Measurements from ENCODE around the gene EHBP1. TPM values are rescaled to one million over a fixed set of nuclear protein-coding genes. Genes with fewer than 3 reads are reported as not detected.
"Not testable (repeated sequence)": the region's sequence is repeated elsewhere in the genome, so short reads cannot be mapped to it uniquely, and the experiment has no call there.

EHBP1 gene
- total RNA-seq, 1 experiment from 2014 or later = 32.1 TPM

DNA sequence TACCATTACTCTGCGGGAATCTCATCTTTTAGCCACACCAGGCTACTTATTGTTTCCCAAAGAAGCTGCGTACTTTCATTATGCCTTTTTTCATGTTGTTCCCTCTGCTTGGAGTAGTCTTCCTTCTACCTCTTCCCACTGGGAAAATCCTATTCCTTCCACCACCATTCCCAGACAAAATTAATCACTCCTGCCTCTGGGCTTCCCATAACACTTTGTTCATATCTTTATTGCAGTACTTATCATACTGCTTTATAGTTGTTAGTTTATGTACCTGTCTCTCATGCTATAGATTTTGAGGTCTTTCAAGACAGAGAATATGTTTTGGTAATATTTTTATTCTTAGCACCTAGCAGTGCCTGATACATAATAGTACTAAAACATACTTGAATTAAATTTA lies 361.3 kb downstream of the EHBP1 start:
- no peaks in the 10 kb centered on the region for H3K4me1 ChIP-seq (ENCODE audit: insufficient read depth, low read length, poor library complexity, severe bottlenecking)
- no peak overlapping the region for H3K27ac ChIP-seq (ENCODE audit: low read depth, low read length, poor library complexity, severe bottlenecking)
- H3K9me3 ChIP-seq (ENCODE audit: low read depth, low read length, poor library complexity, severe bottlenecking) = no peaks in the 10 kb centered on the region
- ChIA-PET CTCF (no interaction called here), POLR2A (ENCODE audit: low non-redundant PET) (no interaction called here)
- no peaks in the 10 kb centered on the region for H3K36me3 ChIP-seq (ENCODE audit: insufficient read depth, low read length, poor library complexity, severe bottlenecking)
- no TSS peak for BruUV-seq (replicated peaks)
- H3K27me3 ChIP-seq (replicated peaks; ENCODE audit: insufficient read depth, low read depth, low read length, poor library complexity) = peaks cover 76% of the 10 kb centered on the region
- no peak for DNase-seq (ENCODE audit: low spot score)
- intact Hi-C loops (cut with micrococcal nuclease; ENCODE audit: unreplicated experiment) = no loop called here
- TF ChIP-seq, protein P1, sequence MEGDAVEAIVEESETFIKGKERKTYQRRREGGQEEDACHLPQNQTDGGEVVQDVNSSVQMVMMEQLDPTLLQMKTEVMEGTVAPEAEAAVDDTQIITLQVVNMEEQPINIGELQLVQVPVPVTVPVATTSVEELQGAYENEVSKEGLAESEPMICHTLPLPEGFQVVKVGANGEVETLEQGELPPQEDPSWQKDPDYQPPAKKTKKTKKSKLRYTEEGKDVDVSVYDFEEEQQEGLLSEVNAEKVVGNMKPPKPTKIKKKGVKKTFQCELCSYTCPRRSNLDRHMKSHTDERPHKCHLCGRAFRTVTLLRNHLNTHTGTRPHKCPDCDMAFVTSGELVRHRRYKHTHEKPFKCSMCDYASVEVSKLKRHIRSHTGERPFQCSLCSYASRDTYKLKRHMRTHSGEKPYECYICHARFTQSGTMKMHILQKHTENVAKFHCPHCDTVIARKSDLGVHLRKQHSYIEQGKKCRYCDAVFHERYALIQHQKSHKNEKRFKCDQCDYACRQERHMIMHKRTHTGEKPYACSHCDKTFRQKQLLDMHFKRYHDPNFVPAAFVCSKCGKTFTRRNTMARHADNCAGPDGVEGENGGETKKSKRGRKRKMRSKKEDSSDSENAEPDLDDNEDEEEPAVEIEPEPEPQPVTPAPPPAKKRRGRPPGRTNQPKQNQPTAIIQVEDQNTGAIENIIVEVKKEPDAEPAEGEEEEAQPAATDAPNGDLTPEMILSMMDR (conservative IDR thresholded peaks at IDR 0.05; ENCODE audit: low read depth, low read length) = no peak
- no peak for TF ChIP-seq EZH2 (IDR thresholded peaks at IDR 0.05; ENCODE audit: borderline replicate concordance, low read depth, low read length, poor library complexity, severe bottlenecking)
- H3K4me3 ChIP-seq (ENCODE audit: low read depth, low read length, poor library complexity, severe bottlenecking) = no peak overlapping the region

DNA sequence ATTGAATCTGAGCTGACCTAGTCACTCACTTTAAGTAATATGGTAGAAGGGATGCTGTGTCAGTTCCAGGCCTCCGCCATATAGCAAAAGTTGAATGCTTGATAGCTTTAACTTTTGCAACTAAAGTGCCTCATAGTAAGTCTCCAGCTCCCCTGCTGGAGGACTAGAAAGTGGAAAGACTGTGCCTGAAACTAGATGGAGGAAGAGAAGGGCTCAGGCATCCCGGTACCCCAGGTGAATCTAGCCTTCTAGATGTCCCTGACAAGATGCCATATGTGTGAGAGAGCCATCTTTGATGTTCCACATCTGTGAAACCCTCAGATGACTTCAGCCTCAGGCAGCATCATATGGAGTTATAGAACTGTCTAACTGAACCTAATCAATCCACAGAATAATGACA lies 366.2 kb downstream of the EHBP1 start:
- no TSS peak for BruUV-seq (replicated peaks)
- Histone ChIP-seq H3K9me3 (ENCODE audit: low read depth, low read length, poor library complexity, severe bottlenecking) (no peaks in the 10 kb centered on the region), H3K4me3 (ENCODE audit: low read depth, low read length, poor library complexity, severe bottlenecking) (no peak overlapping the region), H3K27ac (ENCODE audit: low read depth, low read length, poor library complexity, severe bottlenecking) (no peak overlapping the region), H3K4me1 (ENCODE audit: insufficient read depth, low read length, poor library complexity, severe bottlenecking) (no peaks in the 10 kb centered on the region), H3K27me3 (replicated peaks; ENCODE audit: insufficient read depth, low read depth, low read length, poor library complexity) (peaks cover 28% of the 10 kb centered on the region), H3K36me3 (ENCODE audit: insufficient read depth, low read length, poor library complexity, severe bottlenecking) (no peaks in the 10 kb centered on the region)
- ChIA-PET CTCF (no interaction called here), POLR2A (ENCODE audit: low non-redundant PET) (no interaction called here)
- TF ChIP-seq EZH2 (IDR thresholded peaks at IDR 0.05; ENCODE audit: borderline replicate concordance, low read depth, low read length, poor library complexity, severe bottlenecking) = no peak
- TF ChIP-seq, protein P1 (conservative IDR thresholded peaks at IDR 0.05; ENCODE audit: low read depth, low read length) = no peak
- no peak for DNase-seq (ENCODE audit: low spot score)
- intact Hi-C loops (cut with micrococcal nuclease; ENCODE audit: unreplicated experiment) = no loop called here

DNA sequence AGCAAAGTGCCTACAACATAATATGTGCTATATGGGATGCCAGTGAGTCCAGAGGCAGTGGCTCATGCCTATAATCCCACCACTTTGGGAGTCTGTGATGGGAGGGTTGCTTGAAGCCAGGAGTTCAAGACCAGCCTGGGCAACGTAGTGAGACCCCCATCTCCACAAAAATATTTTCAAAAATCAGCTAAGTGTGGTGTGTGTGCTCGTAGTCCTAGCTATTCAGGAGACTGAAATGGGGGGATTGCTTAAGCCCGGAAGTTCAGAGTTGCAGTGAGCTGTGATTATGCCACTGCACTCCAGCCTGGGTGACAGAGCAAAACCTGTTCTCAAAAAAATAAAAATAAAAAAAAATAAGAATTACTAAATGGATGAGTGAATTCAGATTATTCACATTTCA lies 368.5 kb downstream of the EHBP1 start:
- peaks cover 5% of the 10 kb centered on the region for H3K27me3 ChIP-seq (replicated peaks; ENCODE audit: insufficient read depth, low read depth, low read length, poor library complexity)
- no peak for TF ChIP-seq EZH2 (IDR thresholded peaks at IDR 0.05; ENCODE audit: borderline replicate concordance, low read depth, low read length, poor library complexity, severe bottlenecking)
- TF ChIP-seq, protein P1 (conservative IDR thresholded peaks at IDR 0.05; ENCODE audit: low read depth, low read length) = no peak
- H3K4me1 ChIP-seq (ENCODE audit: insufficient read depth, low read length, poor library complexity, severe bottlenecking) = no peaks in the 10 kb centered on the region
- CTCF ChIA-PET = no interaction called here
- POLR2A ChIA-PET (ENCODE audit: low non-redundant PET) = no interaction called here
- BruUV-seq (replicated peaks) = no TSS peak
- H3K27ac ChIP-seq (ENCODE audit: low read depth, low read length, poor library complexity, severe bottlenecking) = no peak overlapping the region
- H3K4me3 ChIP-seq (ENCODE audit: low read depth, low read length, poor library complexity, severe bottlenecking) = no peak overlapping the region
- no peaks in the 10 kb centered on the region for H3K36me3 ChIP-seq (ENCODE audit: insufficient read depth, low read length, poor library complexity, severe bottlenecking)
- H3K9me3 ChIP-seq (ENCODE audit: low read depth, low read length, poor library complexity, severe bottlenecking) = no peaks in the 10 kb centered on the region
- intact Hi-C loops (cut with micrococcal nuclease; ENCODE audit: unreplicated experiment) = no loop called here
- no peak for DNase-seq (ENCODE audit: low spot score)

DNA sequence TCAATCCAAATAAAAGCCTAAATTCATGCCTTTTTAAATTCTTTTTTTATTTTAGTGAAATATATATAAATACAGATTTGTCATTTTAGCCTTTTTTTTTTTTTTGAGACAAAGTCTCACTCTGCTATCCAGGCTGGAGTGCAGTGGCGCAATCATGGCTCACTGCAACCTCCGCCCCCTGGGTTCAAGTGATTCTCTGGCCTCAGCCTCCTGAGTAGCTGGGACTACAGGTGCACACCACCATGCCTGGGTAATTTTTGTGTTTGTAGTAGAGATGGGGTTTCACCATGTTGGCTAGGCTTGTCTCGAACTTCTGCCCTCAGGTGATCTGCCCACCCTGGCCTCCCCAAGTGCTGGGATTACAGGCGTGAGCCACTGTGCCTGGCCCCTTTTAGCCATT lies 368.9 kb downstream of the EHBP1 start:
- H3K27me3 ChIP-seq (replicated peaks; ENCODE audit: insufficient read depth, low read depth, low read length, poor library complexity); H3K27ac ChIP-seq (ENCODE audit: low read depth, low read length, poor library complexity, severe bottlenecking); H3K4me3 ChIP-seq (ENCODE audit: low read depth, low read length, poor library complexity, severe bottlenecking); H3K9me3 ChIP-seq (ENCODE audit: low read depth, low read length, poor library complexity, severe bottlenecking); H3K4me1 ChIP-seq (ENCODE audit: insufficient read depth, low read length, poor library complexity, severe bottlenecking); intact Hi-C loops (cut with micrococcal nuclease; ENCODE audit: unreplicated experiment); POLR2A ChIA-PET (ENCODE audit: low non-redundant PET); DNase-seq (ENCODE audit: low spot score); BruUV-seq (replicated peaks); H3K36me3 ChIP-seq (ENCODE audit: insufficient read depth, low read length, poor library complexity, severe bottlenecking); CTCF ChIA-PET: not testable (repeated sequence)
